ENCODE measurements around the gene RER1. TPM values are rescaled to one million over a fixed set of nuclear protein-coding genes. Genes with fewer than 3 reads are reported as not detected.

The RER1 gene
- total RNA-seq, 2 experiments from 2014 or later: 60.5 to 138 TPM

GRCh38 chr1:2395245-2395644 is 3.6 kb downstream of the RER1 start:
- ChIA-PET CTCF (ENCODE audit: unreplicated experiment) (no interaction called here), POLR2A (no interaction called here)
- BruUV-seq (replicated peaks): no TSS peak
- no peaks in the 10 kb centered on the region for H3K9me2 ChIP-seq (ENCODE audit: insufficient read depth, low read length)
- H3K4me3 ChIP-seq (ENCODE audit: low read depth, low read length, poor library complexity, severe bottlenecking): no peak overlapping the region
- H3K36me3 ChIP-seq (ENCODE audit: insufficient read depth, low read length): peaks cover 74% of the 10 kb centered on the region
- H3K4me2 ChIP-seq (ENCODE audit: low read length): no peak overlapping the region
- no peaks in the 10 kb centered on the region for H3K9me3 ChIP-seq (ENCODE audit: low read length)
- intact Hi-C loops (cut with micrococcal nuclease; ENCODE audit: unreplicated experiment): no loop called here
- no peak overlapping the region for H3K27ac ChIP-seq (ENCODE audit: low read depth, low read length, poor library complexity, severe bottlenecking)
- H4K20me1 ChIP-seq (ENCODE audit: insufficient read depth, low read length): peaks cover 5% of the 10 kb centered on the region; the same call in 1 of the 2 replicates
- H3K79me2 ChIP-seq (ENCODE audit: insufficient read depth, low read depth, low read length): peaks cover 38% of the 10 kb centered on the region
- DNase-seq (ENCODE audit: low spot score): no peak
- TF ChIP-seq CTCF (conservative IDR thresholded peaks at IDR 0.05; ENCODE audit: low read length) (no peak), EZH2phosphoT487 (IDR thresholded peaks at IDR 0.05; ENCODE audit: borderline replicate concordance, low read depth, low read length) (no peak)
- peaks cover 24% of the 10 kb centered on the region for H3K4me1 ChIP-seq (ENCODE audit: insufficient read depth, low read length, poor library complexity, severe bottlenecking)
- no peak overlapping the region for H2AFZ ChIP-seq (ENCODE audit: low read length)

- TF ChIP-seq CTCF (conservative IDR thresholded peaks at IDR 0.05; ENCODE audit: low read length) (no peak), EZH2phosphoT487 (IDR thresholded peaks at IDR 0.05; ENCODE audit: borderline replicate concordance, low read depth, low read length) (no peak)
- Histone ChIP-seq H3K9me2 (ENCODE audit: insufficient read depth, low read length) (no peaks in the 10 kb centered on the region), H3K79me2 (ENCODE audit: insufficient read depth, low read depth, low read length) (peaks cover 33% of the 10 kb centered on the region), H3K4me2 (ENCODE audit: low read length) (no peak overlapping the region), H2AFZ (ENCODE audit: low read length) (no peak overlapping the region), H3K9me3 (ENCODE audit: low read length) (no peaks in the 10 kb centered on the region), H3K36me3 (ENCODE audit: insufficient read depth, low read length) (peaks cover 82% of the 10 kb centered on the region), H3K27ac (ENCODE audit: low read depth, low read length, poor library complexity, severe bottlenecking) (no peak overlapping the region), H3K4me1 (ENCODE audit: insufficient read depth, low read length, poor library complexity, severe bottlenecking) (peaks cover 19% of the 10 kb centered on the region), H3K4me3 (ENCODE audit: low read depth, low read length, poor library complexity, severe bottlenecking) (no peak overlapping the region), H4K20me1 (ENCODE audit: insufficient read depth, low read length) (peaks cover 5% of the 10 kb centered on the region; the same call in 1 of the 2 replicates)
- DNase-seq (ENCODE audit: low spot score): no peak
- BruUV-seq (replicated peaks): no TSS peak
- ChIA-PET CTCF (ENCODE audit: unreplicated experiment) (no interaction called here), POLR2A (no interaction called here)
- intact Hi-C loops (cut with micrococcal nuclease; ENCODE audit: unreplicated experiment): no loop called here
Observed at GRCh38 chr1:2396059-2396458, 4.4 kb downstream of the RER1 start.

DNA sequence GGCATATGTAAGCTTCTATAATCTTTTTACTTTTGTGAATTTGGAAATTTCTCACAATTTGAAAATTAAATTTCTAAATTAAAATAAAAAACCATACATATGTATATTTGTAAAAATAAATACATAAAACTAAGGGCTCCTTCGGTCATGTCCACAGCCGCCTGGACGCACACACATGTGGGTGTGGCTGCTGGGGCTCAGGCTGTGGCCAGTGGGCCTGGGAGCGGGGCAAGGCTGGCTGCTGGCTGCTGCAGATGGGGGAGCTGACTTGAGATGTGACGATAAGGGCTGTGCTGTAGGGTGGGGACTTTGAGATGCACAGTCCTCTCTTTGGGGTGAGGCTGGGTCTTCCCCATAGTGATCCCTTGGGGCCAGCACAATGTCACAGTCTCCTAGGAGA is 4.8 kb downstream of the RER1 start:
- H2AFZ ChIP-seq (ENCODE audit: low read length): no peak overlapping the region
- no peak overlapping the region for H3K4me2 ChIP-seq (ENCODE audit: low read length)
- intact Hi-C loops (cut with micrococcal nuclease; ENCODE audit: unreplicated experiment): no loop called here
- H3K9me3 ChIP-seq (ENCODE audit: low read length): no peaks in the 10 kb centered on the region
- H3K27ac ChIP-seq (ENCODE audit: low read depth, low read length, poor library complexity, severe bottlenecking): no peak overlapping the region
- no peak for TF ChIP-seq CTCF (conservative IDR thresholded peaks at IDR 0.05; ENCODE audit: low read length)
- no peak for TF ChIP-seq EZH2phosphoT487 (IDR thresholded peaks at IDR 0.05; ENCODE audit: borderline replicate concordance, low read depth, low read length)
- no peak for DNase-seq (ENCODE audit: low spot score)
- peaks cover 84% of the 10 kb centered on the region for H3K36me3 ChIP-seq (ENCODE audit: insufficient read depth, low read length)
- BruUV-seq (replicated peaks): no TSS peak
- H3K79me2 ChIP-seq (ENCODE audit: insufficient read depth, low read depth, low read length): peaks cover 33% of the 10 kb centered on the region
- ChIA-PET CTCF (ENCODE audit: unreplicated experiment) (no interaction called here), POLR2A (no interaction called here)
- peaks cover 19% of the 10 kb centered on the region for H3K4me1 ChIP-seq (ENCODE audit: insufficient read depth, low read length, poor library complexity, severe bottlenecking)
- H3K9me2 ChIP-seq (ENCODE audit: insufficient read depth, low read length): no peaks in the 10 kb centered on the region
- H3K4me3 ChIP-seq (ENCODE audit: low read depth, low read length, poor library complexity, severe bottlenecking): no peak overlapping the region
- peaks cover 5% of the 10 kb centered on the region; the same call in 1 of the 2 replicates for H4K20me1 ChIP-seq (ENCODE audit: insufficient read depth, low read length)
